K562 (cell line): ENCODE data around the gene RNF13. TPM values are rescaled to one million over a fixed set of nuclear protein-coding genes. Genes with fewer than 3 reads are reported as not detected.

ENCODE experiments used
- ARHGAP35 ChIP-seq: fragments of 450-650 bp; IDR thresholded peaks from 2 replicates; pipeline ENCODE4 v1.6.1; 2018; ENCODE audit not compliant: partially characterized antibody
- CBX5 ChIP-seq: IDR thresholded peaks from 2 replicates; pipeline ENCODE4 v1.6.1; 2014; ENCODE audit warnings: low read depth, borderline replicate concordance
- GABPB2 ChIP-seq: fragments of 250-450 bp; sonication (Bioruptor Pico); conservative IDR thresholded peaks from 2 replicates; pipeline ENCODE4 v1.5.1; 2021; ENCODE audit warnings: mild to moderate bottlenecking
- TEAD2 ChIP-seq: fragments of 450-650 bp; IDR thresholded peaks from 2 replicates; pipeline ENCODE4 v1.6.1; 2016; ENCODE audit warnings: missing genetic modification characterization, control low read depth, missing compliant biosample characterization
- polyA plus RNA-seq, 8 experiments: library from polyadenylated mRNA; depleted of rRNA in 4 of 8; stranded (reverse) in 5 of 8; unstranded in 3 of 8; fragments of >200 nt; fragmentation: Nextera tagmentation in 2 of 8; fragmentation: Illumina TruSeq in 1 of 8; extraction: Ambion mirVana in 2 of 8; extraction: Trizol in 1 of 8; gene quantifications; 2 replicates each; pipeline versions ENCODE4 v1.2.1 to v1.2.3, GENCODE V29; 2011 to 2014; ENCODE audit warnings: inconsistent platforms in 1 of 8, missing spikeins in 1 of 8
- total RNA-seq, 7 experiments: library from RNA; depleted of rRNA in 6 of 7; stranded (reverse); fragments of >200 nt in 6 of 7; fragmentation: Illumina TruSeq in 2 of 7; extraction: Trizol in 2 of 7; gene quantifications; 2 replicates each; pipeline versions ENCODE4 v1.2.1 to v1.2.3, GENCODE V29; 2011 to 2021; ENCODE audit warnings: low replicate concordance in 1 of 7
- TF ChIP-seq, protein P1 (sequence below): fragments of 250-450 bp; sonication (Bioruptor Pico); IDR thresholded peaks from 2 replicates; pipeline ENCODE4 v1.4.0; 2020

The RNF13 gene
- total and polyA plus RNA-seq, 9 of the 15 experiments (the other 6 are each of a cell fraction or from before 2014, with no cell fraction given), result 12.7 to 35.8 (median 18.9) TPM

DNA sequence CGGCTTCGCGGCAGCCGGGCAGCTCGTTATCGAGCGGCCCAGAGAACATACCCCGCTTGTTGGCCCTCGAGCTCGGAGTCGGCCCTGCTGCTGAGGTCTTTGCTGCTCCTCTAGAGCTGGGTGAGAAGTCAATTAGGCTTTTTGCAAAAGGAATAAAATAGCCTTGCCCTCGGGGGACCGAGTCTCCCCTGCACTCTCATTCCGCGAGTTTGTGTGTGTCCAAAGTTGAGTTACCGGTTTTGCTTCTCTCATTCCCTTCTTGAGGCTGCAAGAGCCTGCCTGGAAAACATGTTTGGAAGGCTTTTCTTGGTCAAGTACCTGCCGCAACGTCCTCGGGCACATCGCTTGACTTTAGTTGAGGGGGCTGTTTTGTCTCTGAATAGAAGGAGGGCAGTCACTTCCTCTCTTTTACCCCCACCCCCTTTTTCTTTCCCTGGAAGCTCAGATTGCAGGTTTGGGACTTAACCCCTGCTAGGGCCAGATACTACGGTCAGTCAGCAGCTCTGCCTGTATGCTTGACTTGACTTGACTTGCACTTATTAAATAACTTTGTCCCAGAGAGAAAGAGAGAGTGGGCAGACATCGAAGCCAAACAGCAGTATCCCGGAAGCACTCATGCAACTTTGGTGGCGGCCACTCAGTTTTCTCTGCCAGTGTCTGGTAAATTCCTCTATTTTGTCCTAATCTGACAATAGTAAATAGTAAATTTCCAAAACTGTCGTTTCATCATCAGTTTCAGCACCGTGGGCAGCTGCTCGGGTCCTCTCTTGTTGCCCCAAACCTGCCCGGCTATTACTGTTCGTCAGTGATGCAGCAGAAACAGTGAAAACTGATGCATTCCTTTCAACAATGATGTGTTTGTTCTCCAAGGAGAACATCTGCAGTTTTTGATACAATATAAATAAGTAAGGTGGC lies 609 bp downstream of the RNF13 start (continued):
- TF ChIP-seq, protein P1, sequence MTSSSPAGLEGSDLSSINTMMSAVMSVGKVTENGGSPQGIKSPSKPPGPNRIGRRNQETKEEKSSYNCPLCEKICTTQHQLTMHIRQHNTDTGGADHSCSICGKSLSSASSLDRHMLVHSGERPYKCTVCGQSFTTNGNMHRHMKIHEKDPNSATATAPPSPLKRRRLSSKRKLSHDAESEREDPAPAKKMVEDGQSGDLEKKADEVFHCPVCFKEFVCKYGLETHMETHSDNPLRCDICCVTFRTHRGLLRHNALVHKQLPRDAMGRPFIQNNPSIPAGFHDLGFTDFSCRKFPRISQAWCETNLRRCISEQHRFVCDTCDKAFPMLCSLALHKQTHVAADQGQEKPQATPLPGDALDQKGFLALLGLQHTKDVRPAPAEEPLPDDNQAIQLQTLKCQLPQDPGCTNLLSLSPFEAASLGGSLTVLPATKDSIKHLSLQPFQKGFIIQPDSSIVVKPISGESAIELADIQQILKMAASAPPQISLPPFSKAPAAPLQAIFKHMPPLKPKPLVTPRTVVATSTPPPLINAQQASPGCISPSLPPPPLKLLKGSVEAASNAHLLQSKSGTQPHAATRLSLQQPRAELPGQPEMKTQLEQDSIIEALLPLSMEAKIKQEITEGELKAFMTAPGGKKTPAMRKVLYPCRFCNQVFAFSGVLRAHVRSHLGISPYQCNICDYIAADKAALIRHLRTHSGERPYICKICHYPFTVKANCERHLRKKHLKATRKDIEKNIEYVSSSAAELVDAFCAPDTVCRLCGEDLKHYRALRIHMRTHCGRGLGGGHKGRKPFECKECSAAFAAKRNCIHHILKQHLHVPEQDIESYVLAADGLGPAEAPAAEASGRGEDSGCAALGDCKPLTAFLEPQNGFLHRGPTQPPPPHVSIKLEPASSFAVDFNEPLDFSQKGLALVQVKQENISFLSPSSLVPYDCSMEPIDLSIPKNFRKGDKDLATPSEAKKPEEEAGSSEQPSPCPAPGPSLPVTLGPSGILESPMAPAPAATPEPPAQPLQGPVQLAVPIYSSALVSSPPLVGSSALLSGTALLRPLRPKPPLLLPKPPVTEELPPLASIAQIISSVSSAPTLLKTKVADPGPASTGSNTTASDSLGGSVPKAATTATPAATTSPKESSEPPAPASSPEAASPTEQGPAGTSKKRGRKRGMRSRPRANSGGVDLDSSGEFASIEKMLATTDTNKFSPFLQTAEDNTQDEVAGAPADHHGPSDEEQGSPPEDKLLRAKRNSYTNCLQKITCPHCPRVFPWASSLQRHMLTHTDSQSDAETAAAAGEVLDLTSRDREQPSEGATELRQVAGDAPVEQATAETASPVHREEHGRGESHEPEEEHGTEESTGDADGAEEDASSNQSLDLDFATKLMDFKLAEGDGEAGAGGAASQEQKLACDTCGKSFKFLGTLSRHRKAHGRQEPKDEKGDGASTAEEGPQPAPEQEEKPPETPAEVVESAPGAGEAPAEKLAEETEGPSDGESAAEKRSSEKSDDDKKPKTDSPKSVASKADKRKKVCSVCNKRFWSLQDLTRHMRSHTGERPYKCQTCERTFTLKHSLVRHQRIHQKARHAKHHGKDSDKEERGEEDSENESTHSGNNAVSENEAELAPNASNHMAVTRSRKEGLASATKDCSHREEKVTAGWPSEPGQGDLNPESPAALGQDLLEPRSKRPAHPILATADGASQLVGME (CRISPR knock-in tag), result no peak
- TF ChIP-seq TEAD2 (tag) (no peak), GABPB2 (no peak), CBX5 (no peak), ARHGAP35 (no peak)
